SKM-1 (cell line): ENCODE measurements around the gene VGLL2.

Experiments used
- DNase-seq: peaks from one replicate; lab custom pipeline; 2025; ENCODE audit not compliant: unreplicated experiment; lab: John Stamatoyannopoulos, UW

Gene VGLL2

DNA sequence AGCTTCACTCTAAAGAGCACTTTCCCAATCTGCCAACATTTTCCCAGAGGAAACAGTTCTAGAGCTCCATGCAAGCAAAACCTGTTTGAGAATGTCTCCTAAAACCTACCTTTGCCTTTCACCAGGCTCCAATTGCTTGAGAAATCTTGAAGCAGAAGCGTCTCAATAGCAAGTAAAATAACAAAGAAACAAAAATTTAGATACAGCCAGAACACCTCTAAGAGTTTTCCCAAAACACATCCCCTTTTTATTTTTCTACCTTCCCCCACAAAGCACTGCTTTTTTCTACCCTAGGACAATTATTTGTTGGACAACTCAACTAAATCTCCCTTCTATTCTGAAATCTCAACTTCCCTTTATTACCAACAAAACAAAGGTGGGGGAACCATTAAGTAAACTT is 3.6 kb downstream of the VGLL2 start:
- no peak for DNase-seq

DNA sequence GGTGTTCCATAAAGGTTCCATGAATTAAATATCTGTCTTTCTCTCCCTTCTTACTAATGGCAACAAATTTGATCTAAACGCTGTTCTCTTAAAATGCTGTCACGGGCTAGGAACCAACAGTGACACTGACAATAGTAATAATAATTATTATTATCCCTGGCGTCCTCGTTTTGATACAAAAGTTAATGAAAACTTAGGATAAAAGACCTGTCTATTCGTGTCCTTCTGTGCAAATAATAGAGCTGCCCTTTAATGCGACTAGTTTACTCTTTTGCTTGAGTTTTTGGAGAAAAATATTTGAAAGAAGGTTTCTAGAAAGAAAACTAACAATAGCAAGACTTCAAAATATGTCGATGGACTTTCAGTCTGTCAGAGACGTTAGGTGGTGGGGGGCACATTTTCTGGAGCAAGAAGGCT is 4.3 kb downstream of the VGLL2 start:
- DNase-seq, result no peak

DNA sequence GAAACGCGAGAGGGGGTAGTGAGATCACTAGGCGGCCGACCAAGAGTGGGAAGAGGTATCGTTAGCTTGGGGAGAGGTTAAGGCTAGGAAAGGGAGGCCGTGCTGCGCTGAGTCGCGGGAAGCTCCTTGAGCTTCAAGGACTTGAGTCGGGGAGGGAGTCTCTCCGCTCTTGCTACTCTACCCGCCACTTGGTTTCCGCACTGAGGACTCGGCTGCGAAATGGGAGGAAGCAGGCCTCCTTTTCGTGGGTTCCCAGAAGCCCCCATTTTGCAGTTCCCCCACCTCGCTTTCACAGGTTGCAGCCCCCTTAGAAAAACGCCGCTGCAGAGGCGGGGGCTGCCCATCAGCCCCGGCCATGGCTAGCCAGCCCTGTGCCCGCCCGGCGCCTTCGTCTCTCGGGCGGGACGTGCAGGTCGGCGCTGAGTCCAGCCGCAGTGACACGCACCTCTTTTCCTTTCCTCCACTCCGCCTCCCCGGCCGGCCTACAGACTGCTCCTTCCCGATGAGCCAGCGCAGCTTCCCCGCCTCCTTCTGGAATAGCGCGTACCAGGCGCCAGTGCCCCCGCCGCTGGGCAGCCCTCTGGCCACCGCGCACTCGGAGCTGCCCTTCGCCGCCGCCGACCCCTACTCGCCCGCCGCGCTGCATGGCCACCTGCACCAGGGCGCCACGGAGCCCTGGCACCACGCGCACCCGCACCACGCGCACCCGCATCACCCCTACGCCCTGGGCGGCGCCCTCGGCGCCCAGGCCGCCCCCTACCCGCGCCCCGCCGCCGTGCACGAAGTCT is 4.9 kb downstream of the VGLL2 start:
- no peak for DNase-seq

DNA sequence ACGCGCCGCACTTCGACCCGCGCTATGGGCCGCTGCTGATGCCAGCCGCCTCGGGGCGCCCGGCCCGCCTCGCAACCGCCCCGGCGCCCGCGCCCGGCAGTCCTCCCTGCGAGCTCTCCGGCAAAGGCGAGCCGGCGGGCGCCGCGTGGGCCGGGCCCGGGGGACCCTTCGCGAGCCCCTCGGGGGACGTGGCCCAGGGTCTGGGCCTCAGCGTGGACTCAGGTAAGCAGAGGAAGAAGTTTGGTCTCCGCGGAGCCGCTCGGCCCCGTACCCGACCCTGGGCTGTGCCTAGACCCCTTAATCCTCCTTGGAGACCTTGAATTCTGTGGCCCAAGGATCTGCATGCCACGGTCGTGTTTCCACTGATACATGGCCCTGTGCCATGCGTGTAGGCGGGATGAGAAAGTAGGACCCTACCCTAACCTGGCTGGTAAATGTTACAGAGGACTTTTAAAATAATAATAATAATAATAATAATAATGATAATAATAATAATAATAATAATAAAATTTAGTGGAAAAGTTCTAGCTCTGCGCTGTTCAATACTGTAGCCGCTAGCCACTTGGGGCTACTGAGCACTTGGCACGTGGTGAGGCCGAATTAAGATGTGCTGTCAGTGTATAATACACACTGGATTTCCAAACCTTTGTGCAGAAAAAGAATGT is 5.6 kb downstream of the VGLL2 start:
- no peak for DNase-seq

DNA sequence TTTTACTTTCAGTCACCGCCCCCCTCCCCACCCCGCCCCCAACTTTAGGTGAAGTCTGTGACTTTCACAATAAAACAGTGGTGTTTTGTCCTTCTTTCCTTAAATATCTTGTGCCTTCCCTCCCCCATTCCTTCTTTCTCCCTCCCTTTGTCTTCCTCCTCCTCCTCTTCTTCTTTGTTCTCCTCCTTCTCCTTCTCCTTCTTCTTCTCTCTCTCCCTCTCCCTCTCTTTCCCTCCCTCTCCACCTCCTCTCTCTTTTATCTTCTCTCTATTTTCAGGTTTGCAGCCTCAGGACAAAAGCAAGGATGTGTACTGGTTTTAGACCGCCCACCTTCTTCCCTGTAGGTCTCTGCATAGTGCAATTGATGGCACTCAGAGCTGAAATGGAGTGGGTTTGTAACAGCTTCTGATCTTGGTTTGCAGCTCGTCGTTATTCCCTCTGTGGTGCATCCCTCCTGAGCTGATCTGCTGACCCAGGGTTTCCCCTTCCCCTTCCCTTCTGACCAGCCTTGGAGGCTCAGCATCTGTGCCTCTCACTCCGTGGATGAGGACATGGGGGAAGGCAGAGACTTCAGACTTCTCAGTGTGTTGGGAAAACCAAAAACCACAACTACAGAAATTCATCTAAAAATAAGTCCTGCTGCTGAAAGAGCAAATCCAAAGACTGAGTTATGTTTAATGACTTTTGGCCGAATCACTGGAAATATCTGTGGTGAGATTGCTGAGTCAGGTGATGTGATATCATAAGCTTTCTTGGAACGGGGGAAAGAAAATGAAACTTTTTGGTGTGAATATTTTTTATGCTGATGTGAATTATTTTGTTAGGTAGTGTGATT is 6.9 kb downstream of the VGLL2 start:
- no peak for DNase-seq

DNA sequence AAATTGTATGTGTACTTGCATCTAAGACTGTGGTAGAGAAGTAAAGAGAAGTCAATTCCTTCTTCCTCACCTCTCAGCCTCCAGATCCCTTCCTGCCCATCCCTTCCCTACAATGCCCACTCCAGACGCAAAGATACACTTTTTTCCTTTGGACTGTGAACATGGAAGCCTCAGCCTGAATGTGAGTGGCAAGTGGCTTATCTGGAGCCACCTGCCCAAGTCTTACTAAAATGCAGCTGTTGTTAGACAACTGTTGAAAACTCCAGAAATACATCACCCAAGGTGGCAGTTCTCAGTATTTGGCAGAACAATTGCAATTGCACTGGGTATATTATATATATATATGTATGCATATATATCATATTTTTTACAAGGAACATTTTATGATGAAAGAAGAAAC is 7.5 kb downstream of the VGLL2 start:
- DNase-seq, result no peak

DNA sequence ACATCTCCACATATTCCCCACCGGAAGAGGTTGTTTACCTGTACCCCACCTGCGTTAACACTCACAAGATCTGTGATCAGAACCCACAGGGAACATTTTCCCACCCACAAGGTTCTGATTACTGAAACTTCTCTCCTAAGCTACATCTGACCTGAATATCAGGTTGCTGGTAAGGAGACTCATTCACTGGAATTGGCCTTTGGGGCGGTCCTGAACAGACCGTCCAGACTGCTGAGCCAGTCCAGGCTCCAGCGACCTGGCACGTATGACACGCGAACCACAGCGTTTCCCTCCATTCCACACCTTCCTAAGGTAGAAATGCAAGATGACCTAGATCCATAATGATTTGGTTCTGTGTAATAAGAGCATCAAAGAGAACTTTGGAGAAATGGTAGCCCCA is 9.8 kb downstream of the VGLL2 start:
- DNase-seq, result no peak

DNA sequence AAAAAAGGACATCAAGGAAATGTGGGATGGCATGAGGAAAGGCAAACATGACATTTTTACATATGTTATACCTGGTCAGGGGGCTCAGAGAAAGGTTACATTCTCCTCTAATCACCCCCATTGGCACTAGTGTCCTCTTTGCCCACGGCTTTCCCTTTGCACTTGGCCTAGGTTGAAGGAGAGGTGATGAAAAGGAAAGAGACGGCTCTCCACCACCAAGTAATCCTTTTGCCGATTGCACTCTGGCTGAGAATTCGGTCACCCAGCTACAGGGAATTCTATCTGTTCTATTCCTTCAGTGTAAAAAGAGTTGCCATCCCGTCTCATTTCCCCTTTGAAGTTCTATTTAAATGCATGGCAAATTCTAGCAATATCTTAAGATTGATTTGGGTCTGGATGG is 10.4 kb downstream of the VGLL2 start:
- no peak for DNase-seq

DNA sequence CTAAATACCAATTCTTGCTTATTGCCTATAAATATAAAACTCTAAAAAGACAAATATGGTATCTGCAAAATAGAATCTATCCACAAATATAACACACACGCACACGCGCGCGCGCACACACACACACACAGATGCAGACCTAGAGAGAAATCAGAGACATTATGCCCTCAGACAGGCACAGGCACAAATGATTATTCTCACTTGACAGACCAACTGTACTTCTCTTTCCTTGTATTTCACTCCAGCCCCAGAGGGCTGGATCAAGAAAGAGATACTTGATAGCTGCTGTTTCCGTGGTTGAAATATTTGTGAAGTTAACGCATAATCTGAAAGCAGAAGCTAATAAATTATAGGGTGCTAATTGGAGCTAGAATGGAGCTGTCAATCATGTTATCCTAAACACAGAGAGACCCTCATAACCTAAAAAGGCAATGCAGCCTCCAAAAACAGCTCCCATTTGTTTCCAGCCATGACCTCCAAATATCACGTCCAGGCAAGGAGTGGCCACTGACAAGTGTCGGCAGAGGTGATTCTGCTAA is 11.5 kb downstream of the VGLL2 start:
- no peak for DNase-seq

DNA sequence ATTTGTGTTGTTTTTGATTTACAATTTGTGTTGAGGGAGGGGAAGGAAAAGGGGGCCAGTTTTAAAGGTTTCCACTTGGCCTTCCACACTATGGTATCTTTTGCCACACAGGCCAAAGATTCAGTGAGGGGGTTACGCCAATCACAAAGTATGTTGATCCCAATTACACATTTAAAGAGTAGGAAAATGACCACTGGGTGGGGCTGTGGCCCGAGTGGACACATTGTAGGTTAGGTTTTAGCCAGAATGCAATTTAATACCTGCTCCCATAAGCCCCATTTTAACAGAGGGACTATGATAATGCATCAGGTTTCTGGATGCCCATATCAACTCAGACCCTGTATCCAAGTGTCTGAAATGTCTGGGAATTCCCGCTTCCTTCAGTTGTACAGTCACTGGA is 15.6 kb downstream of the VGLL2 start:
- DNase-seq, result no peak

DNA sequence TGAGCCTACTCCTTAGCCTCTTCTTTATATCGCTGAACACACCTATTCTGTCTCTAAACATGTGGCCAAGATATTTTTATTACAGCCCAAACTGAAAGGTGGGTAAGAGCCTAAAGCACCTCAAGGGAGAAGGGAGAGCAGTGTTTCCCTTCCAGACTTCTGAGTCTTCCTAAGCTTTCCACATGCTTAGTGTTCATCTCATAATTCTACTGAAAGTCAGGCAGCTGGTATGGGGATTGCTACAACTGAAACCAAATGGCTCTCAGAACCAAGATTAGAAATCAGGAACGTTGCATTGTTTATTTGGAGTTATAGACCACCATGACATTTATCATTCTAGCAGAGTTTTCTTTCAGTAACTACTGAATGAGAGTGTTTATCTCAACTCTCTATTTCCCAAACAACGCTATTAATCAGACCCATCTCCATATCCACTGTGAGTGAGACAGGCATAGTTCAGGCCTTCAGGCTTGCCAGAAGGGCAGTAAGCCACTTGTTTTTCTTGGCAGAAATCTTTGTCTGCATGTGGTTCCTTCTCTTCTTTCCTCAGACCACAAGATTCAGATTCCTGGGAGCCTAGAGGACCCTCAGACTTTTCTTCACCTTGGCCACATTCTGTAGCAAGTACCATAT is 22.8 kb downstream of the VGLL2 start:
- no peak for DNase-seq

DNA sequence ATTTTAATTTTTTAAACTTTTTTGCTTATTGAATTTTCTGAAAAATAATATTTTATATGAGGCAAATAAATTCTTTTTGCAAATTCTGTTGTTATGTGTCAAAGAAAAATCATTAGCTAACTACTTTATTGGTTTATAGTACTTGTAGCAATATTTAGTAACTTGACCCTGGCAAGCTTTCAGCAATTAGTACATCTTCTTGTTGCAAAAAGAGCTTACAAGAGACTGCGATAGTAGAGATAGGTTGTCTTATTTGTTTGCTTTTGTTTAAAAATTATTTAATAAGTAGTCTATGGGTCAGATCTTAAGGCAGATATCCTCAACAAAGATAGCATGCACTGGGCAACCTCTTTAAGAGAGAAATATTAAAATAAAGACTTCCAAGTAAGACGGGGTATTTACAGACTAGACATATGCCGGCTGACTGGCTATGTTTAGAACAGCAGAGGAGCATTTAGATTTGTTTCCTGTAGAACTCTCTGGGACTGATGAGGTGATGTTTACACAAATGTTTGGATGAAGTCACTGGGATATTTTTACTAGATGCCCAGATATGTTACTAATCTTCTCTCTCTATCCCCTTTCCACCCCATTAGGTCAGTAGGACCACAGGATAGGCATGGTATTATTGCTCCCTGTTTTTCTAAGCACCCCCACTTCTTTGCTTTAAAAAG is 25.0 kb downstream of the VGLL2 start:
- DNase-seq, result no peak

DNA sequence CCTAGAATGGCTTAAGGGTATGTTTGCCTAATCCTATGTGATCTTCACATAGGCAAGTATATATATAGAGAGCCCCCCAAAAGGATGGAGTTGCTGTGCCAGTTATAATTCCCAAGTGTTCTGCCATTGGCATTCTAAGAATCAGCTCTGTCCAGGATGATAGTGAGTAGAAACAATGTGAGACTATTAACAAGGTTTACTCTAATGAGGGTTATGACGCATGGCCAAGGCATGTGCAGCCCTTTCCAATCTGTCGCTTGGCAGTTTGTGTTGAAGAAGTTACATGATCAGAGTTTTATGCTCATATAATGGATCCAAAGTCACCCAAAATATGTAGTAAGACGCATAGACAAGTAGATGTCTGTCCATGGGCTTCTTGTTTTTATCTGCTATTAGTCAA is 33.6 kb downstream of the VGLL2 start:
- no peak for DNase-seq

DNA sequence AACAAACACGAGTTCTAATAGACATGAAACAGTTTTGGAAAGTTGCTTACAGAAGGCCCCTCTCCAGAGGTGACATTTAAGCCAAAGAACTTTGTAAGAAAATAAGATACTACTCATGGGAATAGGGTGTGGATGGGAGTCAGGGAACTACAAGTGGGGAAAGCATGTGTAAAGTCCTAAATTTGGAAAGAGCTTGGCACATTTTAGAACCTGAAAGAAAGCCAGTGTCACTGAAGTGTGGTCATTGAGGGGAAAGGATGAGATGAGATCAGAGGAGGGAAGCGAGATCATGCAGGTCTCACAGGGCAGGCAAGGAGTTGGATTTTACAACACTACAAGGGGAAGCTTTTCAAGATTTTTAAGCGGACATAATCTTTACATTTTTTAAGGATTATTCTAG is 38.0 kb downstream of the VGLL2 start:
- no peak for DNase-seq

DNA sequence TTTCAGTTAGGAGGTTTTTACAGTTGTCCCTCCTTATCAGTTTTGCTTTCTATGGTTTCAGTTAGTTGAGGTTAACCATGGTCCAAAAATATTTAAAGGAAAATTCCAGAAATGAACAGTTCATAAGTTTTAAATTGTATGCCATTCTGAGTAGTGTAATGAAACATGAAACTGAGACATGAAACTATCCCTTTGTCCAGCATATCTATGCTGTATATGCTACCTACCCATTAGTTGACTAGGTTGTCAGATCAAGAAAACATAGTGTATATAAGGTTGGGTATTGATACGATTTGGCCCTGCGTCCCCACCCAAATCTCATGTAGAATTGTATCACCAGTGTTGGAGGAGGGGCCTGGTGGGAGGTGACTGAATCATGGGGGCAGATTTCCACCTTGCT is 39.1 kb downstream of the VGLL2 start:
- DNase-seq, result no peak

DNA sequence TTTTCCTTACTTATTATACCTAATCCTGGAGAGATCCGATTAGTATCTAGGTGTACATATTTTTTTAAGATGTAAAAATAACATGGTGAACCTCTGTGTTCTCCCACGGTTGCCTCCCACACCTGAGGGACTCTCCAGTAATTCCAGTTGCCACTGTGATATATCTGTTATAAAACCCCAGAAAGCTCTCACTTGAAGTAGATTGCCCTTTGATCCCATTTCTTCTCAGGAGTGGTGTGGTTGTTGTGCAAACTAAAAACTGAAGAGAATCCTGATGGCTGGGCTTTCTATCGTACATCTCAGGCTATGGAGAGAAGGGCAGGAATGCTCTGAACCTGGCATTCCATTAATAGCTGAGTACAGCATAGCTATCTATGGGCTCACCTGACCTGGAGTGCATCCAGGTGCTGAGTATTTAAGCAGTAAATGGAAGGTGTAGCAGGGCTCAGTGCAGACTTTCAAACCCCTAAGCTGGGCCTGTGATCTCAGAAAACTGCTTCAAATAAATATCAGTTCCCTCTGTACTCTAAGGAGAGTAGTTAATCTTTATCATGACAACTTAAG is 41.0 kb downstream of the VGLL2 start:
- no peak for DNase-seq

DNA sequence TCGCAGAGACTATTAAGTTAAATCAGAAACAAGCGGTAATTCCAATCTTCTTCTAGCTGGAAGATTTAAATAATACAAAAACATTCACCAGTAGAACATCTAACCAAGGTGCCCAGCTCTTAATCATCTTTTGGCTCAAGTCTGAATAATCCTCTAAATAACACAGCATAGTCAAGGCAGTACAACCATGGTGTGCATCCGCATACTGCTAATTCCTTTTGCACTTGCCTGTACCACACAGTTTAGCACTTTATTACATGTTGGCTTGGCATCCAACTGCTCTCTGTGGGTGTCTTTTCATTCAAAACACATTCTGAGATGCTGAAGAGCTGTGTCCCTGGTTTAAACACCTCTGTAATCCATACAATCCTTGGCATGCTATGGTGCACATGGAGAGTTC is 42.3 kb downstream of the VGLL2 start:
- DNase-seq, result no peak

DNA sequence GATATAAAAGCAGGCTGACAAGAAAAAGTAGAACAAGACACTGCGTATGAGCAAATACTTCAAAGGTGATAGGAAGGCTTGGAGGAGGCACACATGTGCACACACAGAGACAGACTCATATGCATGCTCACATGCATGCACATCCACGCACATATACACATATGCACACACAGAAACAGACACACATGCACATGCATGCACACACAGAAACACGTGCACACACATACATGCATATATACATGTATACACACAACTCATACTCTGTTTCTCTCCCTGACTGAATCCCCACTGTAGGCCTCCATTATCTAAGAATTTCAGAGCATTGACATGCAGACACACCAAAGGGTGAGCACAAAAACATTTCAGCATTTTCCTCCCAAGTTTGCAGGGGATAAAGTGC is 43.7 kb downstream of the VGLL2 start:
- DNase-seq, result no peak

DNA sequence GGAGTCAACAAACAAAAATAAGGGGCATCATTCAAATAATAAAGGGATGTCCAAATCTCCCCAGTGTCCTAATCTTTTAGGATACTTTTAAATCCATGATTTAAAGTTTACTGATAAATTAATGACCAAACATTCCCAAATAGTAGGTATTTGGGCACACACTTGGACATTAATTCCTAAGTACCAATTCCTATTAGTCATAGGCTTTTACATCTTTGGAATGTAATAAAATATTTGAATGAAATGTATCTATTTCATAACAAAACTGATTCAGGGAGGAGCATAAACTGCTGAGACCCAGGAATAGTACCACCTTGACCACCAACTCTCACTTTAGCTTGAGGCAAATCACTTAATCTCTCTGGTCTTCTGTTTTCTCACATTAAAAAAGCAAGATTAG is 44.3 kb downstream of the VGLL2 start:
- no peak for DNase-seq

DNA sequence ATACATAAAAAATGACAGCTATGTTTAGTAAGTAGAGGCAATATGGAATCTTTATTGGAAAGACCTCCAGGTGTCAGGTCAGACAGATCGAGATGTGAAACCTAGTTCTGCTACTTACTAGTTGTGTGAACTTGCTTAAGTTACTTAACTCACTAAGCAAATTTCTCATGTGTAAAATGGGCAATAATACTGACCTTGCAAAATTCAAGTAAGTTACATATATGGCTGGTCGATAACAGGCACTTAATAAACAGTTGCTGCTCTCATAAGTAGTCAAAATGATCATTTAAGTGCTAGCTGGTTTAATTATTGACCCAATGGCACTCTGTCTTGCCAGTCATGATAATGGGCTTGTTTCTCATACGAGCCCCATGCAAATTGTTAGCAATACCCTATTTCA is 46.0 kb downstream of the VGLL2 start:
- no peak for DNase-seq
